Measurements from ENCODE around the gene DRC1.
A peak's percentile ranks its signal among the peaks of the same experiment; 100 is the strongest.

The DRC1 gene

GRCh38 chr2:26455037-26455669, 53.4 kb downstream of the DRC1 start:
- Histone ChIP-seq H3K4me3 (ENCODE audit: low read length in 2 of 2) (no peak overlapping the region), H2AK5ac (ENCODE audit: low read depth, low read length) (peak overlapping the region; percentile 69), H2BK120ac (ENCODE audit: low read depth, low read length) (no peak overlapping the region), H4K91ac (ENCODE audit: low read depth, low read length, poor library complexity) (no peak overlapping the region), H2AFZ (ENCODE audit: low read length) (no peak overlapping the region), H2BK15ac (ENCODE audit: low read length) (no peak overlapping the region), H3K79me1 (ENCODE audit: low read depth, low read length) (no peaks in the 10 kb centered on the region), H4K8ac (ENCODE audit: low read depth, low read length) (no peak overlapping the region), H2BK12ac (ENCODE audit: low read length) (no peak overlapping the region), H3K36me3 (replicated peaks in 1 of 2; ENCODE audit: control insufficient read depth in 2 of 2, insufficient read depth in 2 of 2, low read length in 2 of 2) (no peaks in the 10 kb centered on the region), H3K27ac (replicated peaks; ENCODE audit: low read length) (no peak overlapping the region), H3K23ac (ENCODE audit: low read depth, low read length, poor library complexity) (no peak overlapping the region), H3K4ac (ENCODE audit: low read length) (no peak overlapping the region), H3K14ac (ENCODE audit: low read length) (no peak overlapping the region), H3K4me2 (ENCODE audit: insufficient read depth, low read length, poor library complexity, severe bottlenecking) (no peak overlapping the region), H3K9me3 (replicated peaks in 1 of 2; ENCODE audit: control insufficient read depth in 2 of 2, insufficient read depth in 1 of 2, low read depth in 1 of 2, low read length in 2 of 2) (no peaks in the 10 kb centered on the region), H2BK5ac (ENCODE audit: low read length) (no peak overlapping the region), H3K4me1 (ENCODE audit: control insufficient read depth in 2 of 2, insufficient read depth in 1 of 2, low read depth in 1 of 2, low read length in 2 of 2) (peaks cover 15 to 29% of the 10 kb centered on the region in 2 donors), H3K9ac (ENCODE audit: low read depth, low read length, poor library complexity) (no peak overlapping the region), H3K18ac (ENCODE audit: low read length) (peak overlapping the region; percentile 70), H3K27me3 (ENCODE audit: control insufficient read depth in 3 of 3, insufficient read depth in 3 of 3, low read depth in 1 of 3, low read length in 3 of 3) (no peaks in the 10 kb centered on the region)
- DNase-seq (ENCODE audit: low spot score) = no peak
- no CpG with 5 or more reads among the region's 11 CpGs for WGBS, 2 donors (ENCODE audit: extremely low coverage in 2 of 2, insufficient read length in 2 of 2, insufficient replicate concordance in 1 of 2)

GRCh38 chr2:26455670-26456439, 54.1 kb downstream of the DRC1 start:
- Histone ChIP-seq H3K27ac (replicated peaks; ENCODE audit: low read length) (no peak overlapping the region), H2AK5ac (ENCODE audit: low read depth, low read length) (peak overlapping the region; percentile 69)
- DNase-seq (ENCODE audit: low spot score) = no peak

GRCh38 chr2:26456440-26457250, 54.9 kb downstream of the DRC1 start:
- H3K23ac ChIP-seq (ENCODE audit: low read depth, low read length, poor library complexity) = no peak overlapping the region
- H2AK5ac ChIP-seq (ENCODE audit: low read depth, low read length) = peak overlapping the region; percentile 69
- H3K14ac ChIP-seq (ENCODE audit: low read length) = peak overlapping the region; percentile 75
- H3K4ac ChIP-seq (ENCODE audit: low read length) = no peak overlapping the region
- no peak overlapping the region for H4K8ac ChIP-seq (ENCODE audit: low read depth, low read length)
- no peak overlapping the region for H2BK12ac ChIP-seq (ENCODE audit: low read length)
- no peak overlapping the region for H3K27ac ChIP-seq (replicated peaks; ENCODE audit: low read length)
- no peak overlapping the region for H3K9ac ChIP-seq (ENCODE audit: low read depth, low read length, poor library complexity)
- no peak overlapping the region for H4K91ac ChIP-seq (ENCODE audit: low read depth, low read length, poor library complexity)
- H3K4me3 ChIP-seq (ENCODE audit: low read length in 2 of 2) = no peak overlapping the region
- H3K79me1 ChIP-seq (ENCODE audit: low read depth, low read length) = no peaks in the 10 kb centered on the region
- peak overlapping the region; percentile 53 for H3K18ac ChIP-seq (ENCODE audit: low read length)
- no peak for DNase-seq (ENCODE audit: low spot score)
- H3K9me3 ChIP-seq (replicated peaks in 1 of 2; ENCODE audit: control insufficient read depth in 2 of 2, insufficient read depth in 1 of 2, low read depth in 1 of 2, low read length in 2 of 2) = no peaks in the 10 kb centered on the region
- no peaks in the 10 kb centered on the region for H3K36me3 ChIP-seq (replicated peaks in 1 of 2; ENCODE audit: control insufficient read depth in 2 of 2, insufficient read depth in 2 of 2, low read length in 2 of 2)
- H2AFZ ChIP-seq (ENCODE audit: low read length) = peak overlapping the region; percentile 49
- no peak overlapping the region for H2BK5ac ChIP-seq (ENCODE audit: low read length)
- no CpG with 5 or more reads among the region's 10 CpGs for WGBS, 2 donors (ENCODE audit: extremely low coverage in 2 of 2, insufficient read length in 2 of 2, insufficient replicate concordance in 1 of 2)
- H2BK15ac ChIP-seq (ENCODE audit: low read length) = peak overlapping the region; percentile 32
- no peaks in the 10 kb centered on the region for H3K27me3 ChIP-seq (ENCODE audit: control insufficient read depth in 3 of 3, insufficient read depth in 3 of 3, low read depth in 1 of 3, low read length in 3 of 3)
- H2BK120ac ChIP-seq (ENCODE audit: low read depth, low read length) = no peak overlapping the region
- H3K4me2 ChIP-seq (ENCODE audit: insufficient read depth, low read length, poor library complexity, severe bottlenecking) = no peak overlapping the region
- H3K4me1 ChIP-seq (ENCODE audit: control insufficient read depth in 2 of 2, insufficient read depth in 1 of 2, low read depth in 1 of 2, low read length in 2 of 2) = peaks cover 15 to 29% of the 10 kb centered on the region in 2 donors

More at GRCh38 chr2:26455670-26456439, 54.1 kb downstream of the DRC1 start:
- Histone ChIP-seq H3K18ac (ENCODE audit: low read length) (peak overlapping the region; percentile 55), H3K4me1 (ENCODE audit: control insufficient read depth in 2 of 2, insufficient read depth in 1 of 2, low read depth in 1 of 2, low read length in 2 of 2) (peaks cover 15 to 29% of the 10 kb centered on the region in 2 donors), H2BK5ac (ENCODE audit: low read length) (no peak overlapping the region), H3K27me3 (ENCODE audit: control insufficient read depth in 3 of 3, insufficient read depth in 3 of 3, low read depth in 1 of 3, low read length in 3 of 3) (no peaks in the 10 kb centered on the region), H2BK12ac (ENCODE audit: low read length) (peak overlapping the region; percentile 96), H3K14ac (ENCODE audit: low read length) (no peak overlapping the region), H2BK15ac (ENCODE audit: low read length) (peak overlapping the region; percentile 32), H3K36me3 (replicated peaks in 1 of 2; ENCODE audit: control insufficient read depth in 2 of 2, insufficient read depth in 2 of 2, low read length in 2 of 2) (no peaks in the 10 kb centered on the region), H3K23ac (ENCODE audit: low read depth, low read length, poor library complexity) (no peak overlapping the region), H3K4me2 (ENCODE audit: insufficient read depth, low read length, poor library complexity, severe bottlenecking) (no peak overlapping the region), H4K91ac (ENCODE audit: low read depth, low read length, poor library complexity) (no peak overlapping the region), H3K4ac (ENCODE audit: low read length) (no peak overlapping the region), H4K8ac (ENCODE audit: low read depth, low read length) (no peak overlapping the region), H2AFZ (ENCODE audit: low read length) (no peak overlapping the region), H3K9me3 (replicated peaks in 1 of 2; ENCODE audit: control insufficient read depth in 2 of 2, insufficient read depth in 1 of 2, low read depth in 1 of 2, low read length in 2 of 2) (no peaks in the 10 kb centered on the region), H3K4me3 (ENCODE audit: low read length in 2 of 2) (no peak overlapping the region), H2BK120ac (ENCODE audit: low read depth, low read length) (no peak overlapping the region), H3K9ac (ENCODE audit: low read depth, low read length, poor library complexity) (no peak overlapping the region), H3K79me1 (ENCODE audit: low read depth, low read length) (no peaks in the 10 kb centered on the region)
- no CpG with 5 or more reads among the region's 18 CpGs for WGBS, 2 donors (ENCODE audit: extremely low coverage in 2 of 2, insufficient read length in 2 of 2, insufficient replicate concordance in 1 of 2)

GRCh38 chr2:26457251-26457666, 55.5 kb downstream of the DRC1 start:
- Histone ChIP-seq H2BK15ac (ENCODE audit: low read length) (peak overlapping the region; percentile 81), H2AK5ac (ENCODE audit: low read depth, low read length) (peak overlapping the region; percentile 91), H3K9me3 (replicated peaks in 1 of 2; ENCODE audit: control insufficient read depth in 2 of 2, insufficient read depth in 1 of 2, low read depth in 1 of 2, low read length in 2 of 2) (no peaks in the 10 kb centered on the region), H2BK120ac (ENCODE audit: low read depth, low read length) (no peak overlapping the region), H3K27me3 (ENCODE audit: control insufficient read depth in 3 of 3, insufficient read depth in 3 of 3, low read depth in 1 of 3, low read length in 3 of 3) (no peaks in the 10 kb centered on the region), H3K23ac (ENCODE audit: low read depth, low read length, poor library complexity) (no peak overlapping the region), H3K14ac (ENCODE audit: low read length) (no peak overlapping the region), H3K4me3 (ENCODE audit: low read length in 2 of 2) (no peak overlapping the region), H2AFZ (ENCODE audit: low read length) (peak overlapping the region; percentile 49), H4K91ac (ENCODE audit: low read depth, low read length, poor library complexity) (no peak overlapping the region), H3K79me1 (ENCODE audit: low read depth, low read length) (no peaks in the 10 kb centered on the region), H3K27ac (replicated peaks; ENCODE audit: low read length) (no peak overlapping the region), H3K36me3 (replicated peaks in 1 of 2; ENCODE audit: control insufficient read depth in 2 of 2, insufficient read depth in 2 of 2, low read length in 2 of 2) (no peaks in the 10 kb centered on the region), H3K4ac (ENCODE audit: low read length) (no peak overlapping the region), H3K9ac (ENCODE audit: low read depth, low read length, poor library complexity) (no peak overlapping the region), H3K4me1 (ENCODE audit: control insufficient read depth in 2 of 2, insufficient read depth in 1 of 2, low read depth in 1 of 2, low read length in 2 of 2) (peaks cover 15 to 29% of the 10 kb centered on the region in 2 donors), H2BK5ac (ENCODE audit: low read length) (no peak overlapping the region), H2BK12ac (ENCODE audit: low read length) (no peak overlapping the region), H3K4me2 (ENCODE audit: insufficient read depth, low read length, poor library complexity, severe bottlenecking) (no peak overlapping the region), H4K8ac (ENCODE audit: low read depth, low read length) (no peak overlapping the region), H3K18ac (ENCODE audit: low read length) (peak overlapping the region; percentile 88)
- WGBS, 2 donors (ENCODE audit: extremely low coverage in 2 of 2, insufficient read length in 2 of 2, insufficient replicate concordance in 1 of 2) = no CpG with 5 or more reads among the region's 11 CpGs
- DNase-seq (ENCODE audit: low spot score) = no peak

Data from neuronal stem cell (in vitro differentiated cells).